Measurements from ENCODE around the gene SYNCRIP. TPM values are rescaled to one million over a fixed set of nuclear protein-coding genes. Genes with fewer than 3 reads are reported as not detected.
"Not testable (repeated sequence)": the region's sequence is repeated elsewhere in the genome, so short reads cannot be mapped to it uniquely, and the experiment has no call there.

The SYNCRIP gene
- total RNA-seq, 1 donor from 2014 or later, result 122 TPM

GRCh38 chr6:85640821-85641220 lies 1.9 kb downstream of the SYNCRIP start:
- H3K27me3 Mint-ChIP-seq, result no peaks in the 10 kb centered on the region
- peak overlapping the region; percentile 98 for H3K4me3 Mint-ChIP-seq
- ChIA-PET CTCF (interaction anchor here (4.9 kb wide), 1 partner anchor 37 kb away, joined by 32 read pairs; no protein-coding TSS in a partner anchor), POLR2A (interaction anchor here (0.5 to 9.6 kb wide), 5 partner anchors 29 to 1768 kb away, joined by 3 to 845 read pairs (median 127); partner anchors contain the start of genes NT5E and SNX14)
- intact Hi-C loops (cut with micrococcal nuclease), result loop anchor here (1.0 to 10.0 kb wide), 3 partner anchors 10 to 284 kb away; no protein-coding TSS in a partner anchor
- H3K9me3 Mint-ChIP-seq, result no peaks in the 10 kb centered on the region
- TF ChIP-seq, protein P1, sequence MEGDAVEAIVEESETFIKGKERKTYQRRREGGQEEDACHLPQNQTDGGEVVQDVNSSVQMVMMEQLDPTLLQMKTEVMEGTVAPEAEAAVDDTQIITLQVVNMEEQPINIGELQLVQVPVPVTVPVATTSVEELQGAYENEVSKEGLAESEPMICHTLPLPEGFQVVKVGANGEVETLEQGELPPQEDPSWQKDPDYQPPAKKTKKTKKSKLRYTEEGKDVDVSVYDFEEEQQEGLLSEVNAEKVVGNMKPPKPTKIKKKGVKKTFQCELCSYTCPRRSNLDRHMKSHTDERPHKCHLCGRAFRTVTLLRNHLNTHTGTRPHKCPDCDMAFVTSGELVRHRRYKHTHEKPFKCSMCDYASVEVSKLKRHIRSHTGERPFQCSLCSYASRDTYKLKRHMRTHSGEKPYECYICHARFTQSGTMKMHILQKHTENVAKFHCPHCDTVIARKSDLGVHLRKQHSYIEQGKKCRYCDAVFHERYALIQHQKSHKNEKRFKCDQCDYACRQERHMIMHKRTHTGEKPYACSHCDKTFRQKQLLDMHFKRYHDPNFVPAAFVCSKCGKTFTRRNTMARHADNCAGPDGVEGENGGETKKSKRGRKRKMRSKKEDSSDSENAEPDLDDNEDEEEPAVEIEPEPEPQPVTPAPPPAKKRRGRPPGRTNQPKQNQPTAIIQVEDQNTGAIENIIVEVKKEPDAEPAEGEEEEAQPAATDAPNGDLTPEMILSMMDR (IDR thresholded peaks at IDR 0.05), result no peak
- DNase-seq (no peak), ATAC-seq (ENCODE audit: low read depth) (no peak)
- peaks cover 64% of the 10 kb centered on the region for H3K36me3 Mint-ChIP-seq (ENCODE audit: low read depth)
- peaks cover 54% of the 10 kb centered on the region for H3K4me1 Mint-ChIP-seq
- H3K27ac Mint-ChIP-seq, result peak overlapping the region; percentile 86

DNA sequence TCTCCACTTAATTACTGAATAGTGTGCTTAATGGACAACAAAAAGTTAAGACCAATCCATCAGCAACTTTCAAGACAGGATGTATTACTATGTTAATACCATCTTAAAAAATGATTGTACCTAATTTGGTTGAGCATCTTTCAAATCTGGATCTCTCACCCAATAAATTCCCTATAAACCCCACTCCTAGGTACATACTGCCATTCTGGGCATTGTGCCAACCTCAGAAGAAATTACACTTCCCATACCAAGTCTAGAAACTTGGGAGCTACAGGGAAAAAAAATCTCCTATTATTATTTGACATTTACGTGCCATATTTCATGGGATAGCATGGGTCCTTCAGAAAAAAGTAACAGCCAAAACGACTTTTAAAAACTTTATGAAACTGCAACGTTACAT lies 5.1 kb downstream of the SYNCRIP start:
- POLR2A ChIA-PET, result interaction anchor here (9.6 kb wide), 1 partner anchor 38 kb away, joined by 845 read pairs; no protein-coding TSS in a partner anchor
- no peaks in the 10 kb centered on the region for H3K27me3 Mint-ChIP-seq
- intact Hi-C loops (cut with micrococcal nuclease), result no loop called here
- H3K4me3 Mint-ChIP-seq, result no peak overlapping the region
- no peak overlapping the region for H3K27ac Mint-ChIP-seq
- no peak for DNase-seq
- CTCF ChIA-PET, result no interaction called here
- H3K4me1 Mint-ChIP-seq, result peaks cover 43% of the 10 kb centered on the region
- TF ChIP-seq, protein P1 (IDR thresholded peaks at IDR 0.05), result no peak
- H3K36me3 Mint-ChIP-seq (ENCODE audit: low read depth), result peaks cover 82% of the 10 kb centered on the region
- no peaks in the 10 kb centered on the region for H3K9me3 Mint-ChIP-seq
- no peak for ATAC-seq (ENCODE audit: low read depth)

GRCh38 chr6:85632164-85632942 lies 10.3 kb downstream of the SYNCRIP start:
- H3K4me1 Mint-ChIP-seq, result peaks cover 23% of the 10 kb centered on the region
- POLR2A ChIA-PET, result interaction anchor here (0.9 to 1.5 kb wide), 3 partner anchors 11 to 46 kb away, joined by 3 to 8 read pairs (median 4); partner anchors contain the start of gene SYNCRIP

DNA sequence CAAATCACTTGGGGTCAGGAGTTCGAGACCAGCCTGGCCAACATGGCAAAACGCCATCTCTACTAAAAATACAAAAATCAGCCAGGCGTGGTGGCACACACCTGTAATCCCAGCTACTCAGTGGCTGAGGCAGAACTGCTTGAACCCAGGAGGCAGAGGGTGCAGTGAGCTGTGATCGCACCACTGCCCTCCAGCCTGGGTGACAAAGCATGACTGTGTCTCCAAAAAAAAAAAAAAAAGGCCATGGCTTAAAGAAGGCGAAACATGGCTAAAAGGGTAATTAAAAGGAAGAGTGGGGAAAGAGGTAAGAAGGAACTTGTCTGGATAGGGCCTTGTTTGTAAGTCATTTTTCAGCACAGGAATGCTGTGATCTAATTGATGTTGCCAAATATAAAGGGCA lies 11.6 kb downstream of the SYNCRIP start:
- H3K27me3 Mint-ChIP-seq; H3K4me3 Mint-ChIP-seq; DNase-seq; ATAC-seq (ENCODE audit: low read depth); H3K27ac Mint-ChIP-seq; H3K9me3 Mint-ChIP-seq; CTCF ChIA-PET: not testable (repeated sequence)
- intact Hi-C loops (cut with micrococcal nuclease), result loop anchor here (1.0 kb wide), 1 partner anchor 9 kb away; no protein-coding TSS in a partner anchor
- Mint-ChIP-seq H3K36me3 (ENCODE audit: low read depth) (peaks cover 87% of the 10 kb centered on the region), H3K4me1 (peaks cover 23% of the 10 kb centered on the region)
- POLR2A ChIA-PET, result interaction anchor here (0.9 to 2.0 kb wide), 4 partner anchors 11 to 47 kb away, joined by 3 to 8 read pairs (median 6); partner anchors contain the start of gene SYNCRIP

More at GRCh38 chr6:85632164-85632942, 10.3 kb downstream of the SYNCRIP start:
- no peak overlapping the region for H3K27ac Mint-ChIP-seq
- TF ChIP-seq, protein P1 (IDR thresholded peaks at IDR 0.05), result no peak
- H3K27me3 Mint-ChIP-seq, result no peaks in the 10 kb centered on the region
- DNase-seq, result no peak
- intact Hi-C loops (cut with micrococcal nuclease), result no loop called here
- peaks cover 85% of the 10 kb centered on the region for H3K36me3 Mint-ChIP-seq (ENCODE audit: low read depth)
- no peak for ATAC-seq (ENCODE audit: low read depth)
- CTCF ChIA-PET, result no interaction called here
- no peak overlapping the region for H3K4me3 Mint-ChIP-seq
- no peaks in the 10 kb centered on the region for H3K9me3 Mint-ChIP-seq

DNA sequence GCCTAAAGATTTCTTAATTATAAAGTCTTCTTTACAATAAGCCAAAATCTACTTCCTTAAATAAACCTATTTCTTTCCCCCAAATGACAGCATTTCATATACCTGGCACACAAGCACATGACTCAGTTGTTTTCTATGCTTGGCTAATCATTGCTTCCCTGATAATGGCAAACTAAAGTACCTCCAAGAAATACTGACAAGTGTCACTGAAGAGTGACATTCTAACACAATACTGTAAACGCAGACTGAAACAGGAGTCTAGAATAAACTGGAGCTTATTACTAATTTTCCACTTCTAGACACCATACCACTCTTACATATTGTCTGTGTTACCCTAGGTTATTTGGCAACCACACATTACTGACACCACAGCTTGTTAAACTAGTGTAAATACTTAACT lies 14.3 kb downstream of the SYNCRIP start:
- Mint-ChIP-seq H3K4me3 (no peak overlapping the region), H3K9me3 (no peaks in the 10 kb centered on the region), H3K27me3 (no peaks in the 10 kb centered on the region), H3K4me1 (peaks cover 31% of the 10 kb centered on the region), H3K27ac (no peak overlapping the region), H3K36me3 (ENCODE audit: low read depth) (peaks cover 91% of the 10 kb centered on the region)
- ATAC-seq (ENCODE audit: low read depth) (no peak), DNase-seq (no peak)
- TF ChIP-seq, protein P1 (IDR thresholded peaks at IDR 0.05), result no peak
- intact Hi-C loops (cut with micrococcal nuclease), result loop anchor here (10.0 kb wide), 1 partner anchor 46 kb away; no protein-coding TSS in a partner anchor
- ChIA-PET POLR2A (interaction anchor here (2.3 kb wide), 1 partner anchor 15 kb away, joined by 9 read pairs; the partner anchor contains the start of gene SYNCRIP), CTCF (no interaction called here)

Data from activated B cell treated with CpG ODN at 0.5 μM for 24 hours (primary cell).